Pancreas (tissue), 10 donors: ENCODE data around the gene ARHGEF6. TPM values are rescaled to one million over a fixed set of nuclear protein-coding genes. Genes with fewer than 3 reads are reported as not detected.

ENCODE experiments used
- ATAC-seq, 4 donors: fragments of 200-7000 bp; cut with Tn5 transposase; one replicate each; pipeline versions ENCODE4 v1.8.0 to v1.9.1; 2020; ENCODE audit warnings: mild to moderate bottlenecking in 4 of 4, moderate library complexity in 4 of 4
- DNase-seq, 6 donors: peaks; one replicate each; pipeline ENCODE4 v3.0.0-alpha.2; 2020
- FAIRE-seq: peaks from 2 replicates; lab custom pipeline; 2012; peaks lifted over from hg19 to GRCh38; lab: Jason Lieb, UNC
- H3K27ac ChIP-seq, 4 donors: fragments of 200-600 bp; sonication (generic); 1 replicate in 3 of 4; 2 replicates in 1 of 4; pipeline versions ENCODE4 v1.5.0 to v1.8.0; 2020
- H3K27me3 ChIP-seq, 4 donors: fragments of 200-600 bp; one replicate each; pipeline ENCODE4 v1.8.0; 2021
- H3K36me3 ChIP-seq, 3 donors: fragments of 200-600 bp; sonication (generic) in 1 of 3; one replicate each; pipeline versions ENCODE4 v1.5.0 to v1.8.0; 2020 to 2021
- H3K4me1 ChIP-seq, 3 donors: fragments of 200-600 bp; one replicate each; pipeline ENCODE4 v1.8.0; 2021
- H3K4me3 ChIP-seq, 4 donors: fragments of 200-600 bp; sonication (generic) in 2 of 4; one replicate each; pipeline versions ENCODE4 v1.5.0 to v1.8.0; 2020 to 2021
- H3K9me3 ChIP-seq, 4 donors: fragments of 200-600 bp; one replicate each; pipeline ENCODE4 v1.8.0; 2021
- CTCF ChIP-seq, 4 donors: fragments of 200-600 bp; sonication (generic) in 3 of 4; IDR thresholded peaks; one replicate each; pipeline versions ENCODE4 v1.5.0 to v1.8.0; 2021; ENCODE audit warnings: antibody characterized with exemption in 4 of 4
- WGBS, 2 donors: extraction: QIAGEN DNeasy Blood & Tissue Kit; methylation state at CpG; one replicate each; pipeline ENCODE4 v1.1.7; 2013; 5-methylcytosine and 5-hydroxymethylcytosine counted together
- intact Hi-C, 3 donors: fragments of 100-400 bp; cut with DNase I; formaldehyde crosslinking; loops; one replicate each; pipeline versions ENCODE4 v1.11.1 to v1.14.2; 2022
- polyA plus RNA-seq, 2 donors: library from polyadenylated mRNA; stranded (reverse); fragments of 200-250 nt; gene quantifications; one replicate each; pipeline ENCODE4 v1.2.3, GENCODE V29; 2013
- total RNA-seq, 6 donors: library from RNA; stranded (reverse); fragmentation: NEBNext Ultra II Directional in 4 of 6; extraction: Animal tissue kit (Norgen Biotek cat#: 25700) in 4 of 6; gene quantifications; one replicate each; pipeline versions ENCODE4 v1.2.1 to v1.2.4, GENCODE V29; 2021 to 2023
- donor health status: healthy with polysubstance abuse.
- donor health status: DM: no; HTN: no; CAD: no; lungs with moderate emphysema.
- donor health status: DM: no; HTN: no; CAD: no.
- donor health status: control.
- donor health status: control.
- donor health status: Bipolar disorder and iron deficiency.
- donor health status: DM: yes; HTN: yes; CAD: no.
- donor health status: DM: no; HTN: no; CAD: no.
- donor health status: DM: no; HTN: no; CAD: no.
- donor health status: DM: yes; HTN: yes; CAD: no.

Gene ARHGEF6
- total and polyA plus RNA-seq, 8 donors, result 1.2 to 6.2 (median 2.0) TPM

- H3K27ac ChIP-seq, result no peak within 1 kb of the TSS
- no peak for TF ChIP-seq CTCF (IDR thresholded peaks at IDR 0.05)
- DNase-seq (no peak), ATAC-seq (no peak), FAIRE-seq (no peak)
- H3K9me3 ChIP-seq, result no peaks in the 10 kb centered on the region
- intact Hi-C loops, result no loop called here
- WGBS, 2 donors, result 75 to 78% methylated on average over 10 of the region's 10 CpGs
- H3K4me1 ChIP-seq, result no peaks in the 10 kb centered on the region
- no peaks in the 10 kb centered on the region for H3K36me3 ChIP-seq
- peaks cover 0 to 17% (median 4%) of the 10 kb centered on the region in 4 donors for H3K27me3 ChIP-seq
- no peak within 1 kb of the TSS for H3K4me3 ChIP-seq
Measured at GRCh38 chrX:136647677-136648360, 132.9 kb downstream of the ARHGEF6 start, which contains the start of gene CD40LG. Gene CD40LG, plus strand, starts transcription at chrX:136648158. Its CDS starts 91 bp downstream, at chrX:136648249.

- Histone ChIP-seq H3K27ac (no peak overlapping the region), H3K4me3 (no peak overlapping the region), H3K9me3 (no peaks in the 10 kb centered on the region), H3K27me3 (peaks cover 0 to 17% (median 4%) of the 10 kb centered on the region in 4 donors), H3K36me3 (no peaks in the 10 kb centered on the region), H3K4me1 (no peaks in the 10 kb centered on the region)
- no peak for FAIRE-seq
- ATAC-seq, result no peak
- intact Hi-C loops, result no loop called here
- no peak for TF ChIP-seq CTCF (IDR thresholded peaks at IDR 0.05)
- no peak for DNase-seq
- WGBS, 2 donors, result 47 to 52% methylated on average over 5 of the region's 5 CpGs
Measured at GRCh38 chrX:136646602-136647239, 134.0 kb downstream of the ARHGEF6 start.

GRCh38 chrX:136643243-136643642 lies 137.5 kb downstream of the ARHGEF6 start:
- peaks cover 0 to 17% (median 4%) of the 10 kb centered on the region in 4 donors for H3K27me3 ChIP-seq
- WGBS, 2 donors, result 71 to 72% methylated on average over 1 of the region's 1 CpG
- H3K27ac ChIP-seq, result no peak overlapping the region
- no peak for ATAC-seq
- no peak for TF ChIP-seq CTCF (IDR thresholded peaks at IDR 0.05)
- H3K9me3 ChIP-seq, result no peaks in the 10 kb centered on the region
- H3K4me1 ChIP-seq, result no peaks in the 10 kb centered on the region
- no peak for FAIRE-seq
- H3K36me3 ChIP-seq, result no peaks in the 10 kb centered on the region
- intact Hi-C loops, result no loop called here
- DNase-seq, result no peak
- H3K4me3 ChIP-seq, result no peak overlapping the region

- no peak overlapping the region for H3K27ac ChIP-seq
- H3K36me3 ChIP-seq, result no peaks in the 10 kb centered on the region
- no peak for FAIRE-seq
- no peak for TF ChIP-seq CTCF (IDR thresholded peaks at IDR 0.05)
- no peaks in the 10 kb centered on the region for H3K9me3 ChIP-seq
- 64 to 66% methylated on average over 8 of the region's 8 CpGs for WGBS, 2 donors
- intact Hi-C loops, result no loop called here
- no peak for ATAC-seq
- H3K4me3 ChIP-seq, result no peak overlapping the region
- DNase-seq, result no peak
- H3K4me1 ChIP-seq, result no peaks in the 10 kb centered on the region
- peaks cover 0 to 8% (median 3%) of the 10 kb centered on the region in 4 donors for H3K27me3 ChIP-seq
Measured at GRCh38 chrX:136639506-136640176, 141.1 kb downstream of the ARHGEF6 start.
